Fibroblast of mammary gland (primary cell): Measurements from ENCODE around the gene SPRR1B.

ENCODE experiments used
- DNase-seq: peaks from one replicate; pipeline ENCODE4 v3.0.0-alpha.2; 2010; ENCODE audit warnings: low read depth
- H3K4me3 ChIP-seq: 2 replicates; pipeline ENCODE4 v1.5.1; 2011; ENCODE audit warnings: low read depth, mild to moderate bottlenecking, low read length, moderate library complexity; ENCODE audit not compliant: control insufficient read depth
- TF ChIP-seq, protein P1 (sequence below): conservative IDR thresholded peaks from 2 replicates; pipeline ENCODE4 v1.5.1; 2011; ENCODE audit warnings: low read depth, low read length, inconsistent platforms; ENCODE audit not compliant: control insufficient read depth, insufficient read depth

Gene SPRR1B

DNA sequence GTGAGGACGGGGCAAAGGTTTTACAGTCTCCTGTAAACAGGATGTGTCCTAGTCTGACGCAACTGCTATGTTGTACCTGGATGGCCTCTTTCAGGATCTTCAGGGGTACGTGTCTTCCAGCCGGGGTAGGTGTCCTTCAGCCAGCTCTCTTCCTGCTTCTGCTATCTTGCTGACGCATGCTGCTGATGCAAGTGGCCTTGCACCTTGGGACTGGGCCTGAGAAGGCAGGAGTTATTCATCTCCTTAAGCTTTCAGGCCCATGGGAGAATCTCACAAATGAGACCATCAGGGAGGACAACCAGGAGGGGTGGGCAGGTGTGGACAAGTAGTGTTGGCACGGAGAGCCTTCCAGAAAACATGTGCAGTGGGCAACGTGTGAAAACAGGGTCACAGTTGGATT is 7.9 kb upstream of the SPRR1B start:
- H3K4me3 ChIP-seq, result no peak overlapping the region
- TF ChIP-seq, protein P1, sequence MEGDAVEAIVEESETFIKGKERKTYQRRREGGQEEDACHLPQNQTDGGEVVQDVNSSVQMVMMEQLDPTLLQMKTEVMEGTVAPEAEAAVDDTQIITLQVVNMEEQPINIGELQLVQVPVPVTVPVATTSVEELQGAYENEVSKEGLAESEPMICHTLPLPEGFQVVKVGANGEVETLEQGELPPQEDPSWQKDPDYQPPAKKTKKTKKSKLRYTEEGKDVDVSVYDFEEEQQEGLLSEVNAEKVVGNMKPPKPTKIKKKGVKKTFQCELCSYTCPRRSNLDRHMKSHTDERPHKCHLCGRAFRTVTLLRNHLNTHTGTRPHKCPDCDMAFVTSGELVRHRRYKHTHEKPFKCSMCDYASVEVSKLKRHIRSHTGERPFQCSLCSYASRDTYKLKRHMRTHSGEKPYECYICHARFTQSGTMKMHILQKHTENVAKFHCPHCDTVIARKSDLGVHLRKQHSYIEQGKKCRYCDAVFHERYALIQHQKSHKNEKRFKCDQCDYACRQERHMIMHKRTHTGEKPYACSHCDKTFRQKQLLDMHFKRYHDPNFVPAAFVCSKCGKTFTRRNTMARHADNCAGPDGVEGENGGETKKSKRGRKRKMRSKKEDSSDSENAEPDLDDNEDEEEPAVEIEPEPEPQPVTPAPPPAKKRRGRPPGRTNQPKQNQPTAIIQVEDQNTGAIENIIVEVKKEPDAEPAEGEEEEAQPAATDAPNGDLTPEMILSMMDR, result no peak
- DNase-seq, result no peak

DNA sequence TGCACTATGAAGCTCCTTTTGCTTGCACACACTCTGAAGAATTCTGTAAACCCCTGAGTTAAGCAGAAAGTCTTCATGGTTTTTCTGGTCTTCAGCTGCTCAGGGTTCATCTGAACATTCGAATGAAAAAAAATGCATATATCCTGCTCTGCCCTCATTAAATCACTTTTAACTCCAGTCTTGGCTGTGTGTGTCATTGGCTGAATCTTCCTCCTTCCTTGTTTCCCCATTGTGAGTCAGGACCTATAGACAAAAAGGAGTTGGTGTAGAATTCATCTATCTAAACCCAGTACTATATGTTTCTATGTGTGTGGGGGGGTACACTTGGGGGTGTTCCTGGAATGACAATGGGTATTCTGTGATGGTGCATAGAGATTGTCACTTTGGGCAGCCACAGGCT is 6.6 kb upstream of the SPRR1B start:
- DNase-seq, result no peak
- TF ChIP-seq, protein P1, result no peak
- H3K4me3 ChIP-seq, result no peak overlapping the region

DNA sequence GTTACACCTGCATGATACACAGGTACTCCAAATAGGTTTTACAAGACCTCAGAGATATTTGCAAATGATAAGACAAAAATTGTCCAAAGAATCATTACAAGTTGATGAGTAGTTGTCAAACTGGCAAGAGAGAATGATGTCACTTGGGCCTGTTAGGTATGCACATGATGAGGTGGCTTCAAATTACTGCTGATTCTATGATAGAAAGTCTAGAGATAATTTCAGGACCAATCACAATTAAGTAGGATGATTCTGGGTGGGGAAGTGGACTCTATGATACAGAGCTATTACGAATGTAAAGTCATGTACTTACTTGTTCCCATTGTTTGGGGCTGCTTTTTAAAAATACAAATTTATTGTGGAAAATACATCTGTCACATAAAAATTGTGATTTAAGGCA is 5.2 kb upstream of the SPRR1B start:
- TF ChIP-seq, protein P1, result no peak
- DNase-seq, result no peak
- no peak overlapping the region for H3K4me3 ChIP-seq

DNA sequence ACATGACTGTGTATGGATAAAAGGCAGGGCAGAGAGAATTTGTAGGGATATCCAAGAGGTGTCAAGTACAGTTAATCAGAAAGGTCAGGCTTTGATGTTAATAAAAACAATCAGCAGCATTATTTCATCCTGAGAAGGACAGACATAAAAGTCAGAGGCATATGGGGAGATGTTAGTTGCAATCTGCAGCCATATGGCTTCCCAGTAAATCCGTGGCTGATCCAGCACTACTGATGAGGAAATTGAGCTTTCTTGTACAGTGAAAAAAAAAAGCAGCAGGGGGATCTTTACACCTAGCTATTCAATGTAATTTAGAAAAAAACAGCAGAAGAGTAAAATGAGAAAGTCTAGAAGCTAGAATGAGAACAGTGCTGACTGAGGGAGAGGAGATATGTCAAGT is 2.2 kb upstream of the SPRR1B start:
- TF ChIP-seq, protein P1, result no peak
- no peak overlapping the region for H3K4me3 ChIP-seq
- no peak for DNase-seq

DNA sequence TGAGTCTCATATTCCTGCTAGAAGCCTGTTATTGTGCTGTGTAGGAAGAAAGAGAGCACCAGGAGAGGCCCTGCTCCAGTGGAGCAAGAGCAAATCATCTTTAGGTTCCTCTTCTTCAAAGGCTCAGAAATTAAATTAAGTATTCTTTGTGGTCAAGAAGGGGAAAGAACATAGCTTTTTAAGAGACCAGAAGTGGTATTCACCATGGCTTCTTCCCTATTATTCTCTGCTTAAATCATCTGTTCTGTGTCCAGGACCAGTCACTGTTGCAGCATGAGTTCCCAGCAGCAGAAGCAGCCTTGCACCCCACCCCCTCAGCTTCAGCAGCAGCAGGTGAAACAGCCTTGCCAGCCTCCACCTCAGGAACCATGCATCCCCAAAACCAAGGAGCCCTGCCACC is 1.1 kb downstream of the SPRR1B start:
- TF ChIP-seq, protein P1, result no peak
- no peak overlapping the region for H3K4me3 ChIP-seq
- DNase-seq, result no peak

DNA sequence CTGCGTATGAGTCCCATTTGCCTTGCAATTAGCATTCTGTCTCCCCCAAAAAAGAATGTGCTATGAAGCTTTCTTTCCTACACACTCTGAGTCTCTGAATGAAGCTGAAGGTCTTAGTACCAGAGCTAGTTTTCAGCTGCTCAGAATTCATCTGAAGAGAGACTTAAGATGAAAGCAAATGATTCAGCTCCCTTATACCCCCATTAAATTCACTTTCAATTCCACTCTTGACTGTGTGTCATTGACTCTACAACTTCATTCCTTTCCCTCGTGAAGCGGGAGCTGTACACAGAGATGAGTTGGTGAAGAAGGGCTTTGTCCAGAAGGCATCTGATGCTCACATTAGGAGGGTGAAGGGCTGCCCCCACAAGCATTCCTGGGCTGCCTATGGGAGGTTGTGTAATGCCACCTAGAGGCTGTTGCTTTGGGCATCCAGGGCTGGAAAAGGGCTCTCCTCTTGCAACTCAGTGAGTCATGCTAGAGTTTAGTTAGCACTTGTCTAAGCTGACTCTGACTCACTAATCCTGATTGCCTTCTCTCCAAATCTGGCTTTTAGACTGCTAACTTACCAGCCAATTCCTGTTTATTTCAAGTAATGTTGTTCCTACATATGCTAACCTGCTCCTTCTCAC is 1.8 kb downstream of the SPRR1B start:
- peak; percentile 66 for DNase-seq
- TF ChIP-seq, protein P1, result peak; percentile 22
- H3K4me3 ChIP-seq, result no peak overlapping the region

DNA sequence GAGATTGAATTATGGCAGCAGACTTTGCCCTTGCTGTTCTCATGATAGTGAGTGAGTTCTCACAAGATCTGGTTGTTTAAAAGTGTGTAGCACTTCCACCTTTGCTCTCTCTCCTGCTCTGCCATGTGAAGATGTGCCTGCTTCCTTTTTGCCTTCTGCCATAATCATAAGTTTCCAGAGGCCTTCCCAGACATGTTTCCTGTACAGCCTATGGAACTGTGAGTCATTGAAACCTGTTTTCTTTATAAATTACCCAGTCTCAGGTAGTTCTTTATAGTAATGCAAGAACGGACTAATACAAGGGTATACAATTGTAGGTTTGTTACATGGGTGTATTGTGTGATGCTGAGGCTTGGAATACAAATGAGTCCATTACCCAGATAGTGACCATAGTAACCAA is 4.2 kb downstream of the SPRR1B start:
- TF ChIP-seq, protein P1, result no peak
- no peak overlapping the region for H3K4me3 ChIP-seq
- no peak for DNase-seq
